T-helper 2 cell treated with Interferon-gamma antibody and Interleukin-4, amounts not matched to agents 100 ng/mL and 5 ng/mL, for 36 hours (primary cell): ENCODE data around the gene TMEM187. TPM values are rescaled to one million over a fixed set of nuclear protein-coding genes. Genes with fewer than 3 reads are reported as not detected.

Experiments
- intact Hi-C: fragments of 100-400 bp; cut with micrococcal nuclease; formaldehyde crosslinking; loops from one replicate; pipeline ENCODE4 v1.15.1; 2023
- total RNA-seq: library from RNA; stranded (reverse); gene quantifications from 2 replicates; pipeline ENCODE4 v1.2.3, GENCODE V29; 2022

The TMEM187 gene
- total RNA-seq, 1 donor from 2014 or later = 5.9 TPM

- intact Hi-C loops = no loop called here
Measured at GRCh38 chrX:153934148-153934761, 38.3 kb upstream of the TMEM187 start.

- intact Hi-C loops = no loop called here
Measured at GRCh38 chrX:153934762-153935325, 37.7 kb upstream of the TMEM187 start, which contains the start of gene NAA10. Gene NAA10, minus strand, starts transcription at chrX:153935037. Its CDS starts 133 bp downstream, at chrX:153934904.

DNA sequence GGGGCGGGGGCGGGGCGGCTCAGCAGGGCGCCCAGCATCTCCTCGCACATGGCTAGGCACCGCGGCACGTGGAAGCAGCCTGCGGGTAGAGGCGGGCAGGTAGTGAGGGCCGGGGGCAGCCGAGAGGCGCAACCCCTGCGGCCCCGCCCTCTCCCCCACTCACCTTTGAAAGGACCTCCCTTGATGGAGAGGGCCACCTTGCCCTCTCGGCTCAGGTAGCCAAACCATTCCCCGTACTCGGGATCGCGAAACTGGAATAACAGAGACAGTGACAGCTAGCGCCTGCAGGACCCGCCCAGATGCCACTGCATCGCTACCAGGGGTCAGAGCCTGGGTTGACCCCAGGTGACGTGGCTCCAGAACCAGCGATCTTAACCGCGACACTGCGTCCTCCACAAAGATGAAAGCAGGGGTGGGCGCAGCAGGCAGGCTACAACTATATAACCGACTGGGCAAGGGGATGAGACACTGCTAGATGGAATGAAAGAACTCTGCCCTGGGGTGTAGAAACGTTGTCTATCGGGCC, 37.2 kb upstream of the TMEM187 start:
- intact Hi-C loops = no loop called here

GRCh38 chrX:153937056-153937455, 35.5 kb upstream of the TMEM187 start:
- intact Hi-C loops = no loop called here

DNA sequence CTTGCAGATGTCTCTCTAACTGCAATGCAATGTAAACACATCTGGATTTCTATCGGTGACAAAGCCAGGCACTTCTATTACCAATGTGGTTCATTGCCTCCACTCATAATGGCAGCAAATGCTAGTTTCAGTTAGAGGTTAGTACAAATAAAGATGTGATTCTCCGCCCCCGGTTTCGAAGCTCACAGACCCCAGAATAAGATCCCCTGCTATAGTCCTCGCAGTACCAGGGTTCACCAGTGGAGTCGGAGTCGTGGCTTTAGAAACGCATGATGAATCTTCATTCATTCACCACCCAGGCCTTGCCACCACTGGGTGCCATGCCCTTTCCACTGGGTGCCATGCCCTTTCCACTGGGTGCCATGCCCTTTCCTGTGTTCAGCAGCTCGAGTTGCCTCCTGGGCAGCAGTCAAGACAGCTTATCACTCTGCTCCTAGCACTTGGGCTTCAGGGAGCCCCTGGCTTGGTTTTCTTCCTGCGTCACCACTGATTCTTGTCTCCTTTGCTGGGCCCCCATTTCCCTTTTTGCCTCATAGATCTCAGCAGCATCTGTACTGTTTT, 34.2 kb upstream of the TMEM187 start:
- intact Hi-C loops = no loop called here

DNA sequence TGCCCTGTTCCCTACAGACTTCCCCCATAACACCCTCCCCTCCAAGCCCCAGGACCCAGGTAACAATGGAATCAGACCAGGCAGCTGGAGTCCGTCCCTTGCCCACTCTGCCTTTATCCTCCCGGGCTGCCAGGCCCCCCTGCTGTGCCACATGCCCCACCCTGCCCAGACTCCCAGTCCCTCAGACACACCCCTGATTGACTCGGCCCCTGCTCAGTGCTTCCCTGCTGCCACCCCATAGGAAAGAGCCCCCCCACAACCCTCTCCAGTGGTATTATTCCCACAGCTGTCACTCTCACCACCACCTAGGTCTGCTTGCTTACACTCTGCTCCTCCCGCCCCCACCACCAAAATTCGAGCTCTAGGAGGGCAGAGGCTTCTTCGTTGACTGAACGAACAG, 33.0 kb upstream of the TMEM187 start:
- intact Hi-C loops = no loop called here

- intact Hi-C loops = no loop called here
Measured at GRCh38 chrX:153941336-153942252, 31.0 kb upstream of the TMEM187 start.

DNA sequence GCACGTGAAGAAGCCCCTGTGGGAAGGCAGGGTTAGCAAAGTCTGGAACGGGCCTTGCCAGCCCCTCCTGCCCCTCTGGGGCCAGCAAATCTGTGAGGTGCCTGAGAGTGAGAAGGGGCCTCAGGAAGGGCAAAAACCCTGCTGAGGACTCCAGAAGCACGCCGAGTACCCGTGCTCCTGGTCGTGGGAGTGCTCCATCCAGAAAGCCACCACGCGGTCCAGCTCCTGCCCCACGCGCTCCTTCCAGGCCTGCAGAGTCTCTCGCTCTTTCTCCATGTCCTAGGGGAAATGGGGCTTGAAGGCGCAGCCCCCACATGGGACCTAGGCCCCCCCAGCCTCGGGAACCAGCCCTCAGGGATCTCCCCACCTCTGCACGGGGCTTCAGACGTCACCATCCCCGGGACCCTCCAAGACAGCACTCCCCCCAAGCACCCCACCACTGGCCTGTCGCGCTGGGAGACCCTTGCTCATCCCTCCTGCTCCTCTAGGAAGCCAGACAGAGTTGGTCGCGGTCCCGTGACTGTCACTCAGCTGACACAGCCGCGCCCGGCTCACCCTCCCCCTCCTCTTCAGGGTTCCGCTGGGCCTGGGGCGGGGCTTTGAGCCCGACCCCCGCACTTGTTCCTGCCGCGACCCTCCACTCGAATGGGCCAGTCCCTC, 28.3 kb upstream of the TMEM187 start, which contains the start of gene RENBP:
RENBP (minus strand) TSS at position 504 of the 660 bp plus-strand sequence; CDS start at position 471, 33 bp downstream.
- intact Hi-C loops = no loop called here

DNA sequence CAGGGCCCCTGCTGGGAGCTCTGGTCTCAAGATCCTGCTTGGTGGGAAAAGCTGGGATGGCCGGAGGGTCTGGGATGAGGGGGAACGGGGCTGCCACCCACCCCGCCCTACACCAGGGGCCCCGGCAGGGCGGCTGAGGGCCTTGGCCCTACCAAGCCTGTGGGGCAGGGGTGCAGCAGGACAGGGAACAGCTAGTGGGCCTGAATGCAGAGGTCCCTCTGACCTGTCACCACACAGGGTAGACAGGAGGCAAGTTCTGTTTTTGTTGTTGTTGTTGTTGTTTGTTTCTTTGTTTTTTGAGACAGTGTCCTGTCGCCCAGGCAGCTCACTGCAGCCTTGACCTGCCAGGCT, 27.8 kb upstream of the TMEM187 start:
- intact Hi-C loops = no loop called here

DNA sequence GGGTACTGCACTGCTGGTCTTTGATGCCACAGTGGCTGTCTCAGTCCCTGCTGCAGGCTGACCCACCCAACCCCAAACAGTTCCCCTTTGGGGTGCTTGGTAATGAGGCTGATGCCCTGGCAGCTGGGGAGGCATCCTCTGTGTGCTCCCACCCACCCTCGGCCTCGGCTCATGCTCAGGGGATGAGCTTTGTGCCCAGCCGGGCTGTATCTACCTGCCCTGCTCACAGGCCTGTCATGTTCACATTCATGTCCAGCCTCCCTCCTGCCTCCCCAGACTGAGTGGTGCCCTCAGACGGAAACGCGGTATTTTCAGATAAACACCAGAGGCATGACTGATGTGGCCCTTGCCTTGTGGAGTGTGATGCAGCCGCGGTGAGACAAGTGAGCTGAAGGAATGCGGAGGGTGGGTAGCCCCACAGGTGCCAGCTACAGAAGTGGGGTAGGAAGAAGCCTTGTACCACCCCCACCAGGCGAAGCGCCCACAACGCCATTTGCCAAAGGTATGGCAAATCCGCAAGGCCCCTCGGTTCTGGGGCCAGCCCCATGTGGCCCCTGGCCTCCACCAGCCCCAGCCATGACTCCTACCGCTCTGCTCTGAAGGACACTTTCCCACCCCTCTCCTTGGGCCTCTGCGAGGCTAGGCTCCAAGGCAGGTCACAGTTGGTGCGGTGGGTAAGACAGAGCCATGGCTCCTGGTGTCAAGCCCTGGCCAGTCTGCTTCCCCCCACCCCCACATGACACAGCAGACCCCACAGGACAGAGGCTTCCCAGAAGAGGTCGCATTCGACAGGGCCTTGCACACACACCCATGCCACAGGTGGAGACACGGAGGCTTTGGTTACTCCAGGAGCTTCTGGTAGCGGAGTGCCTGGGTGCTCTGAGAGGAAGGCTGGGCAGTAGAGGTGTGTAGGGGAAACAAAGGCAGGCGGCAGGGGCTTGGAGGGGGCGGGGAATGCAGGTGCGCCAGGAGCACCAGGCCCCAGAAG, 26.3 kb upstream of the TMEM187 start:
- intact Hi-C loops = loop anchor here (2.0 kb wide), 1 partner anchor 21 kb away; no protein-coding TSS in a partner anchor

DNA sequence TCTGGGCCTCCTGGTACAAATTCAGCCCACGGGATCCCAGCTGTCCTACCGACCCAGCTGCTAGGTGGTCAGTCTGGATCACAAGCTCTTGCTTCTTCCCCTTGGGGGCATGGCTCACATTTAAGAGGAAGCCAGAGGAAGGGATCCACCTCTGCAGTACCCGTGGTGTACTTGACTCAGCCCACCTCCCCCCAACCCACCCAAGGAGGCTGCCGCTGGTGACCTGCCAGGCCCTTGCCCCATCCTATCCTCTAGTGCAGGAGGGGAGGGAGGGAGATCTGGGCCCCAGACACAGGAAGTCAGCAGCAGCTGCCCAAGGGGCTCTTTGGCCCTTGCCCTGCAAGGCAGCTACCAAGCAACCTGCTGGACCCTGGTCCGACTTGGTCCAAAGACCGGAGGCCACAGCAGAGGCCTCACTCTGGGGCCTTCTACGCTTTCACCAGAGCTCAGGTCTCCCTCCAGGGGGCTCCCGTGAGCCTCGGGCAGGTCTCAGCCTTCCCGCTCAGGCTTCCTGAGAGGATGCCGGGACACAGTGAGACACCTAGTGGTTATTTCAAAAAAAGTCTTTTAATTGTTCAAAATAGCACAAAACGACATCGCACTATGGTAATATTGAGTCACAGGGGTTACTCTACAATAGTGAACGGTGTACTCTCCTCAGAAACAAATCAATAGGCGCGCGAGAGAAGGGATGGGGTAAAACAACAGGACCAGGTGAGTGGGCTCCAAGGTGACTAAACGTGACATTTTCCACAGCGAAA, 25.4 kb upstream of the TMEM187 start:
- intact Hi-C loops = loop anchor here (1.0 to 2.0 kb wide), 3 partner anchors 19 to 183 kb away; partner anchors contain the start of gene PLXNB3

GRCh38 chrX:153948002-153948466, 24.5 kb upstream of the TMEM187 start:
- intact Hi-C loops = no loop called here

DNA sequence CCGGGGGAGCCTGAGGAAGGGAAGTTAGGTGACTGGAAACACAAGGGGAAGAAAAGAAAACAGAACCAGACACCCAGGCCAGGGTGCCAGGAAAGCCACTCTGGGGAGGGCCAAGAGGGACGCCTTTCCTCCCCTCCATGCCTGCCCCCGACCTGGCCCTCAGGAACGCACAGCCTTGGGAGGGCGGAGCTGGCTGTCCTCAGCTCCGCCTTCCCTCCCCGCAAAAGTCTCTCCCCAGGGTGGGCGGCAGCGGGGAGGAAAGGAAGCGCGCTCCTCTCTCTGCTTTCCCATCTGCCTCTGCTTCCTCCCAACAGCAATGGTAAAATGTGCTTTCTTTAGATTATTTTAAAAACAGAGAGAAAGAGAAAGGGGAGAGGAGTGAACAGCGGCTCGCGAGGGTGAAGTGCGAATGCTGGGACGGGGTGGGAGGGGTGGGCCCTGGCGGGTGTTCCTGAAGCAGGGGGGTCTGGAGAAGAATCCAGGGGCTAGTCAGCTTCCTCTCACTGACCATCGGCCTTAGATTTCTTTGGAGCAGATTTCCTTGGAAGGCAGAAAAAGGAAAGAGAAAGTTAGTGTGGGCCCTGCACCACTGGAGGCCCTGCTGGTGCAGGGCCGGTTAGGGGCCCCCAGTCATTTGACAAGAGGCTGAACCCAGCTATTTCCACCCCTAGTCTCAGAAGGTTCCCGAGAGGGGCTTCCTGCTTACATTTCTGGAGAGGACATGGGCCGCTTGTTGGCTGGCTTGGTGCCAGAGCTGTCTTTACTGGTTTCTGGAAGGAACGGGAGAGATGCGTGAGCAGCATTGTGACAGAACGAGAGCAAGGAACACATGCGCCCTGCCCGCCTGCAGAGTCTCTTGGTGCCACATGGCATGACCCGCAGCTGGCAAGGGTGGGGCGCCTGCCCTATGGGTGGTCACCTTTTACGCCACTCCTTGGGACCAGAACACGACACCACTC, 23.4 kb upstream of the TMEM187 start:
- intact Hi-C loops = no loop called here

DNA sequence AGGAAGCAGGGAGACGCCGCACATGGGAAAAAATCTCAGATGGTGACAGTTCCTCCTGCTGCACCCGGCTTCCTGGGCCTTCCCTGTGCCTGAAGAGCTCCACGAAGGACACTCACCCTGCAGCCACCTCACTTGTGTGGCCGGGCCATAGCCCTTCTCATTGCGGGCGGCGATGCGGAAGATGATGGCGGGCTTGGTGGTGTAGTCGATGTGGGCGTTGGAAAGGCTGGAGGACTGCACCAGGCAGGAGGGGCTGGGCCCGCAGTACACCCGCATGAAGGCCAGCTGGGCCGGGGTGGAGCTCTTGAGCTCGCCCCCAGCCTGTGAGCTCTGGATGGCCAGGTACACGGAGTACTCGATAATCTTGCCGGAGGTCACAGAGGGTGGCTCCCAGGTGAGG, 22.4 kb upstream of the TMEM187 start:
- intact Hi-C loops = no loop called here

DNA sequence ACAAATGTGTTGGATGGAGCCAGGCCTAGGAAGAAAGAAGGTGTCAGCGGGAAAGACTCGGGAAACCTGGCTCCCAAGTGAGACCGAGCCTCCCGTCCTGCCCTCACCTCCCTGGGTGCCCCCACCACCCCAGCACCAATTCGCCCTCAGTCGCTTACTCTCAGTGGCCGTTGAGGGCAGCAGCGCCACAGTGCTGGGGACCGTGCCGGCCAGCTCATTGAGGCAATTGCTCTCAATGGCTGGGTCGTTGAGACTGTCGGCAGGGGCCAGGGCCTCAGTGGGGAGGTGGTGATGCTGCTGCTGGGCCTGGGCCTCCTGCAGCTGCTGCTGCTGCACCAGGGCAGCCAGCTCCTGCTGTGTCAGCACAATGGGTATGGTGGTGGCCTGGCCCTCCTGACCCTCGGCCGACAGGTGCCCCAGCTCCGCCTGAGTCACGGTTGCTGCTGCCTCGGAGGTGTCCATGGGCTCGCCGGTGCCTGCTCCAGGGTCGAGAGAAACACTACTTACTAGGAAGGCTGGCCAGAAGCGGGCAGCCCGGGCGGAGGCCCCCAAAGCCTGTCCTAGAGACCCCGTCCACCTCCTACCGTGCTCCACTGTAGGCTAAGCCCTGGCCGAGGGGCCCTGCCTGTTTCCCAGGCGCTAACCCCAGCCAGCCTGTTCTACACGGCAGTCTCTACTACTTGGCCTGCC, 20.7 kb upstream of the TMEM187 start:
- intact Hi-C loops = no loop called here

GRCh38 chrX:153952373-153953026, 20.1 kb upstream of the TMEM187 start:
- intact Hi-C loops = loop anchor here (1.0 kb wide), 1 partner anchor 188 kb away; the partner anchor contains the start of gene PLXNB3
